SK-N-SH (cell line): ENCODE results near the gene OR2L3. TPM values are rescaled to one million over a fixed set of nuclear protein-coding genes. Genes with fewer than 3 reads are reported as not detected.

ENCODE experiments used
- CTCF ChIA-PET: fragments of 300-600, 350-600 bp; formaldehyde crosslinking; extraction: SDS; loops from one replicate; lab custom pipeline; 2021; lab: Yijun Ruan, JAX
- POLR2A ChIA-PET: fragments of 350-600 bp; sonication (Branson Sonifier 250); formaldehyde crosslinking; extraction: SDS; loops from one replicate; lab custom pipeline; 2020; ENCODE audit warnings: antibody characterized with exemption, inconsistent platforms; lab: Yijun Ruan, JAX
- DNase-seq: peaks from one replicate; pipeline ENCODE4 v3.0.0; 2012
- H2AFZ ChIP-seq: fragments of 200-600 bp; sonication (generic); 2 replicates; pipeline ENCODE4 v1.8.1; 2016; ENCODE audit warnings: antibody characterized with exemption, mild to moderate bottlenecking, low read depth
- H3F3A ChIP-seq: fragments of 200-600 bp; sonication (generic); replicated peaks from 2 replicates; pipeline ENCODE3; 2016; ENCODE audit warnings: antibody characterized with exemption, mild to moderate bottlenecking; ENCODE audit not compliant: insufficient read depth
- H3K27ac ChIP-seq, 2 experiments: fragments of 200-500 bp in 1 of 2; fragments of 200-600 bp in 1 of 2; sonication (Bioruptor generic) in 1 of 2; sonication (generic), shearing (Covaris generic) in 1 of 2; 2 replicates each; pipeline versions ENCODE4 v1.5.1 to v1.6.1; 2014 to 2016; ENCODE audit warnings: low read depth in 2 of 2, inconsistent platforms in 1 of 2, low read length in 1 of 2, mild to moderate bottlenecking in 1 of 2, mixed read lengths in 1 of 2
- H3K27me3 ChIP-seq: fragments of 200-600 bp; sonication (generic), shearing (Covaris generic); 2 replicates; pipeline ENCODE4 v1.6.1; 2016; ENCODE audit warnings: mixed run types; ENCODE audit not compliant: insufficient read depth
- H3K36me3 ChIP-seq, 2 experiments: fragments of 200-500 bp in 1 of 2; fragments of 200-600 bp in 1 of 2; sonication (Bioruptor generic) in 1 of 2; sonication (generic) in 1 of 2; replicated peaks in 1 of 2; 2 replicates each; pipeline versions ENCODE3 to v1.5.1; 2014 to 2016; ENCODE audit warnings: low read length in 1 of 2, mild to moderate bottlenecking in 1 of 2; ENCODE audit not compliant: insufficient read depth in 2 of 2, control insufficient read depth in 1 of 2
- H3K4me1 ChIP-seq, 2 experiments: fragments of 200-500 bp in 1 of 2; fragments of 200-600 bp in 1 of 2; sonication (Bioruptor generic) in 1 of 2; sonication (generic), shearing (Covaris generic) in 1 of 2; 2 replicates each; pipeline versions ENCODE4 v1.5.1 to v1.6.1; 2014 to 2016; ENCODE audit warnings: low read depth in 1 of 2, low read length in 1 of 2, mixed run types in 1 of 2; ENCODE audit not compliant: insufficient read depth in 2 of 2, control insufficient read depth in 1 of 2
- H3K4me2 ChIP-seq: fragments of 200-600 bp; sonication (generic), shearing (Covaris generic); 2 replicates; pipeline ENCODE4 v1.6.1; 2017; ENCODE audit warnings: mixed run types
- H3K4me3 ChIP-seq, 2 experiments: fragments of 200-500 bp in 1 of 2; fragments of 200-600 bp in 1 of 2; sonication (Bioruptor generic) in 1 of 2; sonication (generic), shearing (Covaris generic) in 1 of 2; 2 replicates each; pipeline versions ENCODE4 v1.5.1 to v1.8.1; 2014 to 2016; ENCODE audit warnings: low read depth in 2 of 2, inconsistent platforms in 1 of 2, low read length in 1 of 2, mild to moderate bottlenecking in 1 of 2, mixed read lengths in 1 of 2, moderate library complexity in 1 of 2
- H3K79me2 ChIP-seq: fragments of 200-600 bp; sonication (generic); 2 replicates; pipeline ENCODE4 v1.8.1; 2017; ENCODE audit warnings: mild to moderate bottlenecking; ENCODE audit not compliant: insufficient read depth
- H3K9ac ChIP-seq: fragments of 200-600 bp; sonication (generic); 2 replicates; pipeline ENCODE4 v1.6.1; 2017; ENCODE audit warnings: mixed run types
- H3K9me2 ChIP-seq: fragments of 200-600 bp; sonication (generic); 2 replicates; pipeline ENCODE4 v1.6.1; 2017; ENCODE audit warnings: mixed run types
- H3K9me3 ChIP-seq: fragments of 200-600 bp; sonication (generic); 2 replicates; pipeline ENCODE4 v1.6.1; 2017; ENCODE audit warnings: mixed run types, mild to moderate bottlenecking, moderate library complexity
- H4K20me1 ChIP-seq: fragments of 200-600 bp; sonication (generic); 2 replicates; pipeline ENCODE4 v1.6.1; 2017; ENCODE audit warnings: mild to moderate bottlenecking, mixed run types; ENCODE audit not compliant: insufficient read depth
- ELF1 ChIP-seq: IDR thresholded peaks from 2 replicates; pipeline ENCODE4 v1.4.0; 2012
- GATA2 ChIP-seq: sonication (generic); formaldehyde crosslinking; IDR thresholded peaks from 2 replicates; pipeline ENCODE4 v1.5.0; 2020; ENCODE audit warnings: mild to moderate bottlenecking, missing genetic modification reagents
- IRF3 ChIP-seq: fragments of 150-350 bp; IDR thresholded peaks from 2 replicates; pipeline ENCODE4 v1.6.1; 2016; ENCODE audit warnings: mild to moderate bottlenecking, low read depth, low read length
- JUND ChIP-seq: IDR thresholded peaks from 2 replicates; pipeline ENCODE4 v1.4.0; 2012
- MEF2A ChIP-seq: IDR thresholded peaks from 2 replicates; pipeline ENCODE4 v1.4.0; 2012; ENCODE audit warnings: low read depth, borderline replicate concordance
- MXI1 ChIP-seq: IDR thresholded peaks from 2 replicates; pipeline ENCODE4 v1.6.1; 2012; ENCODE audit warnings: mild to moderate bottlenecking, low read depth, low read length, improper control_type of control experiment
- NRF1 ChIP-seq: IDR thresholded peaks from 2 replicates; pipeline ENCODE4 v1.6.1; 2012; ENCODE audit warnings: low read depth, mild to moderate bottlenecking, low read length
- RAD21 ChIP-seq: IDR thresholded peaks from 2 replicates; pipeline ENCODE4 v1.6.1; 2012; ENCODE audit warnings: mild to moderate bottlenecking, low read length
- RFX5 ChIP-seq: IDR thresholded peaks from 2 replicates; pipeline ENCODE4 v1.6.1; 2012; ENCODE audit warnings: mild to moderate bottlenecking, improper control_type of control experiment, low read length
- SMC3 ChIP-seq: IDR thresholded peaks from 2 replicates; pipeline ENCODE4 v1.6.1; 2012; ENCODE audit warnings: low read depth, low read length, improper control_type of control experiment
- TAF1 ChIP-seq: IDR thresholded peaks from 2 replicates; pipeline ENCODE4 v1.6.1; 2012; ENCODE audit warnings: low read depth, mild to moderate bottlenecking, low read length, moderate library complexity, borderline replicate concordance
- TCF12 ChIP-seq: IDR thresholded peaks from 2 replicates; pipeline ENCODE4 v1.4.0; 2012
- USF1 ChIP-seq: IDR thresholded peaks from 2 replicates; pipeline ENCODE4 v1.4.0; 2012; ENCODE audit warnings: low read depth, borderline replicate concordance
- YY1 ChIP-seq: IDR thresholded peaks from 2 replicates; pipeline ENCODE4 v1.4.0; 2012; ENCODE audit warnings: low read depth, mild to moderate bottlenecking
- WGBS: methylation state at CpG from one replicate; pipeline ENCODE4 v1.1.6; 2017; ENCODE audit warnings: low lambda C conversion rate; 5-methylcytosine and 5-hydroxymethylcytosine counted together
- polyA plus RNA-seq, 3 experiments: library from polyadenylated mRNA; depleted of rRNA; stranded (reverse); fragments of >200 nt; gene quantifications; 2 replicates each; pipeline ENCODE4 v1.2.3, GENCODE V29; 2012

Gene OR2L3
- polyA plus RNA-seq, 1 of the 3 experiments (the other 2 are of a cell fraction): 0.02 TPM

- no peak for DNase-seq
- H3K79me2 ChIP-seq: no peaks in the 10 kb centered on the region
- POLR2A ChIA-PET: no interaction called here
- no peaks in the 10 kb centered on the region for H3K36me3 ChIP-seq
- no peaks in the 10 kb centered on the region for H4K20me1 ChIP-seq
- no peak overlapping the region for H3K4me2 ChIP-seq
- TF ChIP-seq TCF12 (no peak), TAF1 (no peak), RFX5 (no peak)
- H3F3A ChIP-seq: no peaks in the 10 kb centered on the region
- H3K27ac ChIP-seq: no peak overlapping the region
- WGBS: 5% methylated on average over 1 of the region's 1 CpG
- H2AFZ ChIP-seq: no peak overlapping the region
- no peak overlapping the region for H3K9ac ChIP-seq
- H3K4me3 ChIP-seq: no peak overlapping the region
- 0 out of 2 replicates have a peak, but pooled peaks cover 4% of the 10 kb centered on the region for H3K9me3 ChIP-seq
- H3K9me2 ChIP-seq: no peaks in the 10 kb centered on the region
- H3K4me1 ChIP-seq: no peaks in the 10 kb centered on the region
- CTCF ChIA-PET: no interaction called here
- H3K27me3 ChIP-seq: no peaks in the 10 kb centered on the region
These were observed 46.5 kb upstream of the OR2L3 start for GRCh38 chr1:248000169-248000568.

GRCh38 chr1:248007778-248008177 is 38.9 kb upstream of the OR2L3 start:
- no peak overlapping the region for H3K9ac ChIP-seq
- no peaks in the 10 kb centered on the region for H3K27me3 ChIP-seq
- WGBS: 0% methylated on average over 1 of the region's 1 CpG
- H3K27ac ChIP-seq: no peak overlapping the region
- H3K4me2 ChIP-seq: no peak overlapping the region
- no peak overlapping the region for H2AFZ ChIP-seq
- no peaks in the 10 kb centered on the region for H3F3A ChIP-seq
- H3K36me3 ChIP-seq: no peaks in the 10 kb centered on the region
- H3K79me2 ChIP-seq: no peaks in the 10 kb centered on the region
- H3K9me3 ChIP-seq: 0 out of 2 replicates have a peak, but pooled peaks cover 9% of the 10 kb centered on the region
- TF ChIP-seq MXI1 (no peak), SMC3 (no peak), MEF2A (no peak), ELF1 (no peak), GATA2 (CRISPR knock-in tag) (no peak), NRF1 (no peak)
- no peak overlapping the region for H3K4me3 ChIP-seq
- no peaks in the 10 kb centered on the region for H3K9me2 ChIP-seq
- POLR2A ChIA-PET: no interaction called here
- CTCF ChIA-PET: no interaction called here
- no peak for DNase-seq
- no peaks in the 10 kb centered on the region for H3K4me1 ChIP-seq
- no peaks in the 10 kb centered on the region for H4K20me1 ChIP-seq

- no peak overlapping the region for H3K4me2 ChIP-seq
- DNase-seq: no peak
- no peaks in the 10 kb centered on the region for H3K79me2 ChIP-seq
- no peaks in the 10 kb centered on the region for H3K9me2 ChIP-seq
- H3K4me1 ChIP-seq: no peaks in the 10 kb centered on the region
- ChIA-PET CTCF (no interaction called here), POLR2A (no interaction called here)
- no peaks in the 10 kb centered on the region for H4K20me1 ChIP-seq
- TF ChIP-seq RFX5 (no peak), JUND (no peak), IRF3 (no peak), YY1 (no peak), USF1 (no peak), RAD21 (no peak)
- H3K27ac ChIP-seq: no peak overlapping the region
- H3K4me3 ChIP-seq: no peak overlapping the region
- no peaks in the 10 kb centered on the region for H3K27me3 ChIP-seq
- H2AFZ ChIP-seq: no peak overlapping the region
- WGBS: 16% methylated on average over 3 of the region's 3 CpGs
- 0 out of 2 replicates have a peak, but pooled peaks cover 9% of the 10 kb centered on the region for H3K9me3 ChIP-seq
- H3K9ac ChIP-seq: no peak overlapping the region
- no peaks in the 10 kb centered on the region for H3K36me3 ChIP-seq
- H3F3A ChIP-seq: no peaks in the 10 kb centered on the region
These were observed 37.0 kb upstream of the OR2L3 start for GRCh38 chr1:248009681-248010080.
